K562 (cell line): Measurements from ENCODE around the gene CTDSP2. TPM values are rescaled to one million over a fixed set of nuclear protein-coding genes. Genes with fewer than 3 reads are reported as not detected.

Source experiments
- ARID1B ChIP-seq: fragments of 450-650 bp; IDR thresholded peaks from 2 replicates; pipeline ENCODE4 v1.6.1; 2016; ENCODE audit warnings: antibody characterized with exemption, mild to moderate bottlenecking, inconsistent platforms
- CBX3 ChIP-seq, 2 experiments: IDR thresholded peaks; 1 replicate in 1 of 2; 2 replicates in 1 of 2; pipeline ENCODE4 v1.6.1; 2012; ENCODE audit warnings: inconsistent platforms in 2 of 2, low read length in 2 of 2, borderline replicate concordance in 1 of 2, control low read depth in 1 of 2
- CHD2 ChIP-seq: IDR thresholded peaks from 2 replicates; pipeline ENCODE4 v1.6.1; 2011; ENCODE audit warnings: low read depth, low read length
- ETS2 ChIP-seq: IDR thresholded peaks from 2 replicates; pipeline ENCODE4 v1.6.1; 2016; ENCODE audit warnings: borderline replicate concordance, missing genetic modification characterization, mild to moderate bottlenecking, moderate library complexity, missing compliant biosample characterization; ENCODE audit not compliant: poor library complexity, severe bottlenecking
- EZH2 ChIP-seq: IDR thresholded peaks from 2 replicates; pipeline ENCODE4 v1.6.1; 2012; ENCODE audit warnings: low read depth, mild to moderate bottlenecking, inconsistent platforms, low read length, borderline replicate concordance
- FIP1L1 ChIP-seq: fragments of 200-400 bp; formaldehyde crosslinking; IDR thresholded peaks from 2 replicates; pipeline ENCODE4 v1.6.1; 2018; ENCODE audit warnings: mild to moderate bottlenecking, low read depth, low read length; ENCODE audit not compliant: poor library complexity, severe bottlenecking
- JUN ChIP-seq, 2 experiments: sonication (generic) in 1 of 2; formaldehyde crosslinking in 1 of 2; IDR thresholded peaks; 2 replicates each; pipeline versions ENCODE4 v1.6.1 to v1.8.0; 2012 to 2022; ENCODE audit warnings: borderline replicate concordance in 2 of 2, mild to moderate bottlenecking in 2 of 2, improper control_type of control experiment in 1 of 2, low read depth in 1 of 2, low read length in 1 of 2, missing genetic modification reagents in 1 of 2
- KDM5B ChIP-seq: fragments of 200-600 bp; sonication (generic); IDR thresholded peaks from 2 replicates; pipeline ENCODE4 v1.6.1; 2012; ENCODE audit warnings: low read depth, mild to moderate bottlenecking, moderate library complexity, low read length, control low read depth, inconsistent platforms; ENCODE audit not compliant: insufficient replicate concordance
- LCOR ChIP-seq: sonication (generic); formaldehyde crosslinking; IDR thresholded peaks from 2 replicates; pipeline ENCODE4 v1.8.0; 2022; ENCODE audit warnings: mild to moderate bottlenecking, missing genetic modification reagents
- NCOA1 ChIP-seq: fragments of 450-650 bp; IDR thresholded peaks from 2 replicates; pipeline ENCODE4 v1.6.1; 2016; ENCODE audit warnings: low read depth
- NFIC ChIP-seq: fragments of 450-650 bp; IDR thresholded peaks from 2 replicates; pipeline ENCODE4 v1.6.1; 2017; ENCODE audit warnings: mild to moderate bottlenecking, inconsistent platforms
- NUFIP1 ChIP-seq: fragments of 450-650 bp; IDR thresholded peaks from 2 replicates; pipeline ENCODE4 v1.6.1; 2018; ENCODE audit not compliant: partially characterized antibody
- POLR2G ChIP-seq: fragments of 200-400 bp; formaldehyde crosslinking; IDR thresholded peaks from 2 replicates; pipeline ENCODE4 v1.6.1; 2017; ENCODE audit warnings: low read depth, mild to moderate bottlenecking, antibody characterized with exemption, low read length, moderate library complexity
- SMARCB1 ChIP-seq: IDR thresholded peaks from 2 replicates; pipeline ENCODE4 v1.6.1; 2011; ENCODE audit warnings: improper control_type of control experiment, low read depth; ENCODE audit not compliant: insufficient read length
- ZNF584 ChIP-seq: fragments of 200-800 bp; sonication (Bioruptor generic); IDR thresholded peaks from 2 replicates; pipeline ENCODE4 v1.6.1; 2016; ENCODE audit warnings: low read depth, mild to moderate bottlenecking, missing genetic modification characterization, missing compliant biosample characterization
- polyA plus RNA-seq, 8 experiments: library from polyadenylated mRNA; depleted of rRNA in 4 of 8; stranded (reverse) in 5 of 8; unstranded in 3 of 8; fragments of >200 nt; fragmentation: Nextera tagmentation in 2 of 8; fragmentation: Illumina TruSeq in 1 of 8; extraction: Ambion mirVana in 2 of 8; extraction: Trizol in 1 of 8; gene quantifications; 2 replicates each; pipeline versions ENCODE4 v1.2.1 to v1.2.3, GENCODE V29; 2011 to 2014; ENCODE audit warnings: inconsistent platforms in 1 of 8, missing spikeins in 1 of 8
- total RNA-seq, 7 experiments: library from RNA; depleted of rRNA in 6 of 7; stranded (reverse); fragments of >200 nt in 6 of 7; fragmentation: Illumina TruSeq in 2 of 7; extraction: Trizol in 2 of 7; gene quantifications; 2 replicates each; pipeline versions ENCODE4 v1.2.1 to v1.2.3, GENCODE V29; 2011 to 2021; ENCODE audit warnings: low replicate concordance in 1 of 7
- TF ChIP-seq, protein P1 (sequence below), 3 experiments: fragments of 200-800 bp in 1 of 3; sonication (Bioruptor generic) in 1 of 3; sonication (generic) in 1 of 3; formaldehyde crosslinking in 1 of 3; IDR thresholded peaks; 2 replicates each; pipeline versions ENCODE4 v1.6.1 to v1.8.0; 2016 to 2022; ENCODE audit warnings: mild to moderate bottlenecking in 2 of 3, missing compliant biosample characterization in 2 of 3, missing genetic modification characterization in 2 of 3, missing genetic modification reagents in 1 of 3
- TF ChIP-seq, protein P2 (sequence below): sonication (generic); formaldehyde crosslinking; IDR thresholded peaks from 2 replicates; pipeline ENCODE4 v1.8.1; 2023; ENCODE audit warnings: mild to moderate bottlenecking, missing genetic modification reagents
- TF ChIP-seq, protein P3 (sequence below): sonication (generic); formaldehyde crosslinking; IDR thresholded peaks from 2 replicates; pipeline ENCODE4 v1.8.1; 2022; ENCODE audit warnings: missing genetic modification reagents
- TF ChIP-seq, protein P4 (sequence below): fragments of 450-650 bp; formaldehyde crosslinking; IDR thresholded peaks from 2 replicates; pipeline ENCODE4 v1.4.0; 2022; ENCODE audit warnings: missing genetic modification characterization

Gene CTDSP2
- total and polyA plus RNA-seq, 9 of the 15 experiments (the other 6 are each of a cell fraction or from before 2014, with no cell fraction given): 20.4 to 108 (median 47.7) TPM

DNA sequence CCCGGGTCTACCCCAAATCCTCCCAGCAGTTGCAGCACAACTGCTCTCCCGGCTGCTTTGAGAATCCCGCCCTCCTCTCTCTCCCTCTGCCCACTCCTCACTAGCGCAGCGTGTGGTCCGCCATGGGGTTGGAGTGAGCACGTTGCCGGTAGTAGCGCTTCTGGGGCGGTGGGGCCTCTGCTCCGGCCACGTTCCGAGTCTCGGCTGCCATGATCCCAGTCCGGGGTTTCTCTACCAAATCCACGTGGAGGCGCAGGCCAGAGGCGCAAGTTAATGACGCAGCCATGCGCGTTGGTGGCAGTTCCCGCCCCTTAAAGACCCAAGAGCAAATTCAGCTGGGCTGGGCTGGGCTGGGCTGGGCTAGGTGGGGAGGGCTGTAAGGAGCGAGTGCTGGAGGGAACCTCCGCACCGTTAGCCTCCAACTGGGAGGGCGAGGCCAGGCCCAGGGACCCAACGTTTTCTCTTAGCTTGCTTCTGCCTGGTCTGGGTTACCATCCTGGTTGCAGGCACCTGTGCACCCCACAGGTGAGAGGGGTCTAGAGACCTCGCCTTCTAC is 74.6 kb downstream of the CTDSP2 start, which contains the start of gene METTL1 (continued):
- TF ChIP-seq NCOA1: peak; percentile 33; the same call in 1 of the 2 replicates
- TF ChIP-seq NUFIP1: no peak
- TF ChIP-seq LCOR (CRISPR knock-in tag): peak; percentile 97
- TF ChIP-seq NFIC: no peak; the same call in none of the 2 replicates
- peak; percentile 96 for TF ChIP-seq POLR2G
- TF ChIP-seq, protein P1, sequence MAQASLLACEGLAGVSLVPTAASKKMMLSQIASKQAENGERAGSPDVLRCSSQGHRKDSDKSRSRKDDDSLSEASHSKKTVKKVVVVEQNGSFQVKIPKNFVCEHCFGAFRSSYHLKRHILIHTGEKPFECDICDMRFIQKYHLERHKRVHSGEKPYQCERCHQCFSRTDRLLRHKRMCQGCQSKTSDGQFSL (CRISPR knock-in tag; IDR thresholded peaks at IDR 0.05): peak; percentile 81
- TF ChIP-seq, protein P1 (tag; IDR thresholded peaks at IDR 0.05): no peak
- TF ChIP-seq EZH2: no peak
- no peak for TF ChIP-seq SMARCB1
- TF ChIP-seq ARID1B: peak; percentile 59
- TF ChIP-seq, protein P2, sequence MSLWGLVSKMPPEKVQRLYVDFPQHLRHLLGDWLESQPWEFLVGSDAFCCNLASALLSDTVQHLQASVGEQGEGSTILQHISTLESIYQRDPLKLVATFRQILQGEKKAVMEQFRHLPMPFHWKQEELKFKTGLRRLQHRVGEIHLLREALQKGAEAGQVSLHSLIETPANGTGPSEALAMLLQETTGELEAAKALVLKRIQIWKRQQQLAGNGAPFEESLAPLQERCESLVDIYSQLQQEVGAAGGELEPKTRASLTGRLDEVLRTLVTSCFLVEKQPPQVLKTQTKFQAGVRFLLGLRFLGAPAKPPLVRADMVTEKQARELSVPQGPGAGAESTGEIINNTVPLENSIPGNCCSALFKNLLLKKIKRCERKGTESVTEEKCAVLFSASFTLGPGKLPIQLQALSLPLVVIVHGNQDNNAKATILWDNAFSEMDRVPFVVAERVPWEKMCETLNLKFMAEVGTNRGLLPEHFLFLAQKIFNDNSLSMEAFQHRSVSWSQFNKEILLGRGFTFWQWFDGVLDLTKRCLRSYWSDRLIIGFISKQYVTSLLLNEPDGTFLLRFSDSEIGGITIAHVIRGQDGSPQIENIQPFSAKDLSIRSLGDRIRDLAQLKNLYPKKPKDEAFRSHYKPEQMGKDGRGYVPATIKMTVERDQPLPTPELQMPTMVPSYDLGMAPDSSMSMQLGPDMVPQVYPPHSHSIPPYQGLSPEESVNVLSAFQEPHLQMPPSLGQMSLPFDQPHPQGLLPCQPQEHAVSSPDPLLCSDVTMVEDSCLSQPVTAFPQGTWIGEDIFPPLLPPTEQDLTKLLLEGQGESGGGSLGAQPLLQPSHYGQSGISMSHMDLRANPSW (CRISPR knock-in tag): 0 out of 2 replicates have a peak, but pooled peaks have one; percentile 30
- peak; percentile 79 for TF ChIP-seq FIP1L1
- TF ChIP-seq ETS2 (tag): no peak
- TF ChIP-seq KDM5B: peak; percentile 86
- no peak for TF ChIP-seq ZNF584 (CRISPR knock-in tag)
- TF ChIP-seq, protein P3, sequence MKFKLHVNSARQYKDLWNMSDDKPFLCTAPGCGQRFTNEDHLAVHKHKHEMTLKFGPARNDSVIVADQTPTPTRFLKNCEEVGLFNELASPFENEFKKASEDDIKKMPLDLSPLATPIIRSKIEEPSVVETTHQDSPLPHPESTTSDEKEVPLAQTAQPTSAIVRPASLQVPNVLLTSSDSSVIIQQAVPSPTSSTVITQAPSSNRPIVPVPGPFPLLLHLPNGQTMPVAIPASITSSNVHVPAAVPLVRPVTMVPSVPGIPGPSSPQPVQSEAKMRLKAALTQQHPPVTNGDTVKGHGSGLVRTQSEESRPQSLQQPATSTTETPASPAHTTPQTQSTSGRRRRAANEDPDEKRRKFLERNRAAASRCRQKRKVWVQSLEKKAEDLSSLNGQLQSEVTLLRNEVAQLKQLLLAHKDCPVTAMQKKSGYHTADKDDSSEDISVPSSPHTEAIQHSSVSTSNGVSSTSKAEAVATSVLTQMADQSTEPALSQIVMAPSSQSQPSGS: peak; percentile 94
- TF ChIP-seq, protein P4, sequence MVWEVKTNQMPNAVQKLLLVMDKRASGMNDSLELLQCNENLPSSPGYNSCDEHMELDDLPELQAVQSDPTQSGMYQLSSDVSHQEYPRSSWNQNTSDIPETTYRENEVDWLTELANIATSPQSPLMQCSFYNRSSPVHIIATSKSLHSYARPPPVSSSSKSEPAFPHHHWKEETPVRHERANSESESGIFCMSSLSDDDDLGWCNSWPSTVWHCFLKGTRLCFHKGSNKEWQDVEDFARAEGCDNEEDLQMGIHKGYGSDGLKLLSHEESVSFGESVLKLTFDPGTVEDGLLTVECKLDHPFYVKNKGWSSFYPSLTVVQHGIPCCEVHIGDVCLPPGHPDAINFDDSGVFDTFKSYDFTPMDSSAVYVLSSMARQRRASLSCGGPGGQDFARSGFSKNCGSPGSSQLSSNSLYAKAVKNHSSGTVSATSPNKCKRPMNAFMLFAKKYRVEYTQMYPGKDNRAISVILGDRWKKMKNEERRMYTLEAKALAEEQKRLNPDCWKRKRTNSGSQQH: 0 out of 2 replicates have a peak, but pooled peaks have one; percentile 55
- peak; percentile 89 for TF ChIP-seq JUN (IDR thresholded peaks at IDR 0.05; ENCODE audit: borderline replicate concordance, low read depth, low read length)
- TF ChIP-seq JUN (CRISPR knock-in tag; IDR thresholded peaks at IDR 0.05; ENCODE audit: borderline replicate concordance): peak; percentile 97
- peak in 1 of 2 experiments; percentile 40; a peak in 1 of 3 replicates for TF ChIP-seq CBX3 (IDR thresholded peaks at IDR 0.05; ENCODE audit: borderline replicate concordance in 1 of 2, low read length in 2 of 2)
- peak; percentile 53 for TF ChIP-seq CHD2
